Stimulated activated CD4-positive, alpha-beta T cell treated with anti-CD3 and anti-CD28 coated beads, Interleukin-15, amount 100 ng/mL, for 24 hours (primary cell): ENCODE data around the gene KRT35.

Experiments used
- DNase-seq: peaks from one replicate; pipeline ENCODE4 v3.0.0-alpha.2; 2020

The KRT35 gene

GRCh38 chr17:41511716-41512115 is 30.8 kb upstream of the KRT35 start:
- no peak for DNase-seq

GRCh38 chr17:41511116-41511515 is 30.2 kb upstream of the KRT35 start:
- DNase-seq, result no peak

GRCh38 chr17:41510251-41511065 is 29.5 kb upstream of the KRT35 start:
- DNase-seq, result no peak

GRCh38 chr17:41507315-41507880 is 26.4 kb upstream of the KRT35 start:
- no peak for DNase-seq

GRCh38 chr17:41505809-41506767 is 25.1 kb upstream of the KRT35 start:
- DNase-seq, result no peak

- DNase-seq, result no peak
These were observed 24.3 kb upstream of the KRT35 start, which contains the start of gene KRT13 for GRCh38 chr17:41505007-41505808. Gene KRT13 (minus strand): TSS chr17:41505612. CDS start chr17:41505550, 62 bp downstream.

- no peak for DNase-seq
These were observed 23.5 kb upstream of the KRT35 start for GRCh38 chr17:41504246-41504977.

GRCh38 chr17:41503202-41503601 is 22.3 kb upstream of the KRT35 start:
- no peak for DNase-seq

- DNase-seq, result no peak
These were observed 19.4 kb upstream of the KRT35 start for GRCh38 chr17:41500131-41500911.

- no peak for DNase-seq
These were observed 18.8 kb upstream of the KRT35 start for GRCh38 chr17:41499714-41500113.

- no peak for DNase-seq
These were observed 17.3 kb upstream of the KRT35 start for GRCh38 chr17:41498276-41498675.

- DNase-seq, result peak; percentile 83
These were observed 16.0 kb upstream of the KRT35 start for GRCh38 chr17:41496803-41497484.

GRCh38 chr17:41494524-41494923 is 13.6 kb upstream of the KRT35 start:
- no peak for DNase-seq

GRCh38 chr17:41492771-41493170 is 11.8 kb upstream of the KRT35 start:
- no peak for DNase-seq

- DNase-seq, result no peak
These were observed 11.4 kb upstream of the KRT35 start for GRCh38 chr17:41492351-41492750.

GRCh38 chr17:41491476-41491875 is 10.5 kb upstream of the KRT35 start:
- DNase-seq, result no peak

GRCh38 chr17:41490000-41490990 is 9.3 kb upstream of the KRT35 start:
- DNase-seq, result no peak

- DNase-seq, result no peak
These were observed 8.6 kb upstream of the KRT35 start, which contains the start of gene KRT36 for GRCh38 chr17:41489531-41489930. Gene KRT36 (minus strand): TSS chr17:41489910. CDS start chr17:41489864, 46 bp downstream.
